ENCODE results near the gene FRMD4A. TPM values are rescaled to one million over a fixed set of nuclear protein-coding genes. Genes with fewer than 3 reads are reported as not detected.
"Not testable (repeated sequence)": the region's sequence is repeated elsewhere in the genome, so short reads cannot be mapped to it uniquely, and the experiment has no call there.

The FRMD4A gene
- total and polyA plus RNA-seq, 5 experiments from 2014 or later, result 0.02 to 0.80 (median 0.31) TPM; not detected in 2

DNA sequence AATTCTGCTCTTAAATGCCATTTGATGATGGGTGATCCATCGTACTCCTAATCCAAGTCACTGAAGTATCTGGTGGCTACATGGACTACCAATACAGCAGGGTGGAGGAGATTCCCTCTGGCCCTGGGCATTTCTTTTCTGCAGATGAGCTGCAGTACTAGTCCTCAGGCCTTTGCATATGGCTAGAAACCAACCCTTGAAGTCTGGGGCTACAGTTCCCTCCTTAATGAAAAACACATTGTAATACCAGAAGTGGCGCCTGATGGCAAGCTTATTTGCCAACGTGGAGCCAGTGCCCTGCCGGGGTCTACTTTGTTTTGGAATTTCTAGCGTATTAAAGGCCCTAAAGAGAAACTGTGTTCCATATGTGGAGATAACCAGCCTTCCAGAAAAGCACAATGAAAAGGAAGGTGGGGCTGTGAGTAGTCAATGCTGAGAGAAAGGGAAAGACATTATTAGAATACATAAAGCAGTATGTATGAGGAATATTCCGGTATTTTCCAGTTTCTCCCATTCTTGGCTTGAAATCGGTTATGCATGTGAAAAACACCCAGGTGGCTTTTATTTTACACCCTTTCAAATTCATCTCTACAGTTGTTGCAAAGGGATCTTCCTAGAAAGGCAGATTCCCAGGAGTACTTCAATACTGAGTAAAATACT, 375.2 kb downstream of the FRMD4A start:
- H3K27me3 Mint-ChIP-seq, result peaks cover 1 to 14% (median 7%) of the 10 kb centered on the region in 5 donors

DNA sequence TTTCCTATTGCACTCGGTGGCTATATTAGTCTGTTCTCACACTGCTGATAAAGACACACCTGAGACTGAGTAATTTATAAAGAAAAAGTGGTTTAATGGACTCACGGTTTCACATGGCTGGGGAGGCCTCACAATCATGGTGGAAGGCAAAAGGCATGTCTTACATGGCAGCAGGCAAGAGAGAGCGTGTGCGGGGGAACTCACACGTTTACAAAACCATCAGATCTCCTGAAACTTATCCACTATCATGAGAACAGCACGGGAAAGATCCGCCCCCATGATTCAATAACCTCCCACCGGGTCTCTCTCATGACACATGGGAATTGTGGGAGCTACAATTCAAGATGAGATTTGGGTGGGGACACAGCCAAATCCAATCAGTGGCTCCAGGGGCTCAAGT, 376.5 kb downstream of the FRMD4A start:
- H3K27me3 Mint-ChIP-seq, H3K4me3 Mint-ChIP-seq, H3K36me3 Mint-ChIP-seq, DNase-seq, H3K4me1 Mint-ChIP-seq, POLR2A ChIA-PET, ATAC-seq, H3K9me3 Mint-ChIP-seq, H3K27ac Mint-ChIP-seq: not testable (repeated sequence)

More for the DNA sequence above, 375.2 kb downstream of the FRMD4A start:
- DNase-seq, result no peak
- Mint-ChIP-seq H3K4me3 (no peak overlapping the region), H3K27ac (no peak overlapping the region), H3K36me3 (peaks cover 0 to 9% (median 0%) of the 10 kb centered on the region in 3 donors), H3K9me3 (peaks cover 0 to 6% (median 0%) of the 10 kb centered on the region in 9 donors), H3K4me1 (peaks cover 0 to 5% (median 2%) of the 10 kb centered on the region in 4 donors)
- POLR2A ChIA-PET, result no interaction called here
- no peak for ATAC-seq

DNA sequence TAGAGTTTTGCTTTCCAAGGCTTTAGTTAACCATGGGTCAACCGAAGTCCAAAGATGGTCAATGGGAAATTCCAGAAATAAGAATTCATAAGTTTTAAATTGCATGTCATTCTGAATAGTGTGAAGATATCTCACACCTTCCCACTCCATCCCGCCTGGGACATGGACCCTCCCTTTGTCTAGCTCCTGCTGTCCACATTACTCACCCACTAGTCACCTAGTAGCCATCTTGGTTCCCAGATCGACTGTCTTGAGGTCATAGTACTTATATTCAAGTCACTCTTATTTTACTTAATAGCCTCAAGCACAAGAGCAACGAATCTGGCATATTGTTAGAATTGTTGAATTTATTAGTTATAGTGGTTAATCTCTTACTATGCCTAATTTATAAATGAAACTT, 377.4 kb downstream of the FRMD4A start:
- DNase-seq, result no peak
- H3K27me3 Mint-ChIP-seq, result peaks cover 0 to 10% (median 6%) of the 10 kb centered on the region in 5 donors
- ATAC-seq, result no peak
- POLR2A ChIA-PET, result no interaction called here
- no peak overlapping the region for H3K4me3 Mint-ChIP-seq
- no peak overlapping the region for H3K27ac Mint-ChIP-seq
- H3K9me3 Mint-ChIP-seq, result peaks cover 0 to 7% (median 0%) of the 10 kb centered on the region in 9 donors
- peaks cover 0 to 9% (median 0%) of the 10 kb centered on the region in 3 donors for H3K36me3 Mint-ChIP-seq
- peaks cover 0 to 2% (median 0%) of the 10 kb centered on the region in 4 donors for H3K4me1 Mint-ChIP-seq

DNA sequence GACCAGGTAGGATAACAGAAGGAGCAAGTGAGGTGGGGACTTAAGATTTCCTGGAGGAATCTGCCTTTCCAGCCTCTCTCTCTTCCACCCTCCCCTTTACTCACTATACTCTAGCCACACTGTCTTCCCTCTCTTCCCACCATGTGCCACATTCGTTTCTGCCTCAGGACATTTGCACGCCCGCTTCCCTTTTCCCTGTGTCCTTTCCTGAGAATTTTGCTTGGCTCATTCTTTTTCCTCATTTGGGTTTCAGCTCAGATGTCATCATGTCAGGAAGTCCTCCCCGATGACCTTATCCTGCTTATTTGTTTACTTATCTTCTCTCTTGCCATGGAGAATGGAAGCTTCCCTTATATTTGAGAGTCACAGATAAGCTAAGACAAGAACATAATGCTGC, 380.2 kb downstream of the FRMD4A start:
- Mint-ChIP-seq H3K27ac (no peak overlapping the region), H3K9me3 (peaks cover 0 to 7% (median 0%) of the 10 kb centered on the region in 9 donors), H3K4me3 (no peak overlapping the region), H3K36me3 (peaks cover 0 to 9% (median 0%) of the 10 kb centered on the region in 3 donors), H3K4me1 (peaks cover 0 to 2% (median 0%) of the 10 kb centered on the region in 4 donors), H3K27me3 (peaks cover 0 to 8% (median 4%) of the 10 kb centered on the region in 5 donors)
- POLR2A ChIA-PET, result no interaction called here
- no peak for ATAC-seq
- DNase-seq, result no peak

GRCh38 chr10:13949844-13950542, 380.7 kb downstream of the FRMD4A start:
- DNase-seq (no peak), ATAC-seq (no peak)
- peaks cover 0 to 9% (median 0%) of the 10 kb centered on the region in 3 donors for H3K36me3 Mint-ChIP-seq
- H3K27ac Mint-ChIP-seq, result peak overlapping the region in 1 of 10 donors; percentile 32
- POLR2A ChIA-PET, result no interaction called here
- H3K9me3 Mint-ChIP-seq, result peaks cover 0 to 7% (median 0%) of the 10 kb centered on the region in 9 donors
- H3K27me3 Mint-ChIP-seq, result peaks cover 0 to 8% (median 4%) of the 10 kb centered on the region in 5 donors
- H3K4me1 Mint-ChIP-seq, result peaks cover 0 to 2% (median 0%) of the 10 kb centered on the region in 4 donors
- no peak overlapping the region for H3K4me3 Mint-ChIP-seq

GRCh38 chr10:13946209-13946460, 384.6 kb downstream of the FRMD4A start:
- POLR2A ChIA-PET, result no interaction called here
- DNase-seq (no peak), ATAC-seq (no peak)
- Mint-ChIP-seq H3K27ac (peak overlapping the region in 1 of 10 donors; percentile 17), H3K4me1 (peaks cover 3 to 10% (median 8%) of the 10 kb centered on the region in 4 donors), H3K4me3 (no peak overlapping the region), H3K36me3 (no peaks in the 10 kb centered on the region), H3K27me3 (peaks cover 0 to 7% (median 4%) of the 10 kb centered on the region in 5 donors), H3K9me3 (peaks cover 0 to 6% (median 0%) of the 10 kb centered on the region in 9 donors)

DNA sequence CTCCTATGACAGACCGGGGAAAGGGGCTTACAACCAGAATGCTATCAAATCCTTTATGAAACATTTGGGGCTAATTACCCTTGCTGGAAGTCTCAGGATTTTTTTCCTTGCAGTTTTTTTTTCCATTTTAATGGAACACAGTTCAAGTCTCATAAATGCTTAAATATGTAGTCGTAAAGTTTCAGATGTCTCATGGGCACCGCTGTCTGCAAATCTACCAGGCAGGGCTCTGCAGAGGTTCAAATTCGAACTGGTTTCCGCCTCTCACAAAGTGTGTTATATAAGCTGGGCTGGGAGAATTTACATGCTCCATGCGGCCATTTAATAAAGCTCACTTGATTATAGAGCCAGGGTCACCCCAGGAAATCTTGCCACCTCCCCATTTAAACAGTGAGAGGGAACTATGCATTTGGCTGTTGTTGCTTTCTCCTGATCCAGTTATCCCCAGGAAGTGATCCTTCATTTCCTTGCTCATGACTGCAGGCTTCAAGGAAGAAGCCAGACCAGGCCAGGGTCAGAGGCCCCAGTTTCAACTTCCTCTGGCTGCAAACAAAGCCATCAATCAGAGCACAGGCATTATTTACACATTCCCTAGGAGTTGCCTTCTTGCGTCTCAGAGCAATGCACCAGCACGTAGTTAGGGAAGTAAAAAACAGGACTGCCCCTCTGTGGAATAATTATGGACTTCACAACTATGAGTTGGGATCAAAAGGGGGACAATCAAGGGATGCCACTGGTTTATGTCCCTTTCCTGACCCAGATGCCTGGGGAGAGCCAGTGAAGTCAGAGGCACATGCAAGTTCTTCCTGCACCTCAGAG, 385.1 kb downstream of the FRMD4A start:
- H3K4me3 Mint-ChIP-seq, result no peak overlapping the region
- no peak for ATAC-seq
- peaks cover 0 to 3% (median 2%) of the 10 kb centered on the region in 5 donors for H3K27me3 Mint-ChIP-seq

GRCh38 chr10:13944823-13945222, 385.9 kb downstream of the FRMD4A start:
- H3K27ac Mint-ChIP-seq, result no peak overlapping the region
- no peaks in the 10 kb centered on the region for H3K36me3 Mint-ChIP-seq
- POLR2A ChIA-PET, result no interaction called here
- H3K4me3 Mint-ChIP-seq, result no peak overlapping the region
- peaks cover 3 to 10% (median 8%) of the 10 kb centered on the region in 4 donors for H3K4me1 Mint-ChIP-seq
- H3K27me3 Mint-ChIP-seq, result peaks cover 0 to 3% (median 2%) of the 10 kb centered on the region in 5 donors
- ATAC-seq (no peak), DNase-seq (no peak)
- peaks cover 0 to 8% (median 0%) of the 10 kb centered on the region in 9 donors for H3K9me3 Mint-ChIP-seq

More for the DNA sequence above, 385.1 kb downstream of the FRMD4A start:
- H3K27ac Mint-ChIP-seq, result peak overlapping the region in 1 of 10 donors; percentile 17
- no peaks in the 10 kb centered on the region for H3K36me3 Mint-ChIP-seq
- peaks cover 0 to 5% (median 0%) of the 10 kb centered on the region in 9 donors for H3K9me3 Mint-ChIP-seq
- DNase-seq, result no peak
- POLR2A ChIA-PET, result no interaction called here
- H3K4me1 Mint-ChIP-seq, result peaks cover 3 to 10% (median 8%) of the 10 kb centered on the region in 4 donors

DNA sequence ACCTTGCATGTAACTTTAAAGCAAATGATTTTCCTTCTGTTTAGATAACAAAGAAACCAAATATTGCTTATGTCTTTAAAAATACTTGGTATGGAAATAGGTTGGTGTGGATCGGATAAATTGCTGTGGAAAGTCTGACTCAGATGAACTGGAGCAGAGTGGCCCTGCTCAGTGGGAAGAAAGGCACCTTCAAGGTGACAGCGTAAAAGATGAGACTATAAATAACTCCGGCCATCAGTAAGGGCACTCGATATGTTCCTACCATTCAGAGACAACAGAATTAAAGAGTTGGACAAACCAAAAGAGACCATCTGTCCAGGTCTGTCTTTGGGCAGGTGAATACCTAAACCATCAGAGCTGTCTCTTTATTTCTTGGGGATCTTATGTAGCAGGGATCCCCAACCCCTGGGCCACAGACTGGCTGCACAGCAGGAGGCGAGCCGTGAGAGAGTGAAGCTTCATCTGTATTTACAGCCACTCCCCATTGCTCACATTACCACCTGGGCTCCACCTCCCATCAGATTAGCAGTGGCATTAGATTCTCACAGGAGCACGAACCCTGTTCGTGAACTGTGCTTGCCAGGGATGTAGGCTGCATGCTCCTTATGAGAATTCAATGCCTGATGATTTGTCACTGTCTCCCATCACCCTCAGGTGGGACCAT, 386.9 kb downstream of the FRMD4A start:
- Mint-ChIP-seq H3K4me1 (peaks cover 3 to 10% (median 8%) of the 10 kb centered on the region in 4 donors), H3K36me3 (no peaks in the 10 kb centered on the region), H3K9me3 (peaks cover 0 to 8% (median 0%) of the 10 kb centered on the region in 9 donors), H3K27ac (peak overlapping the region in 1 of 10 donors; percentile 43), H3K27me3 (peaks cover 0 to 3% (median 2%) of the 10 kb centered on the region in 5 donors), H3K4me3 (no peak overlapping the region)
- POLR2A ChIA-PET, result no interaction called here
- ATAC-seq (no peak), DNase-seq (no peak)

- H3K9me3 Mint-ChIP-seq, result peaks cover 0 to 8% (median 0%) of the 10 kb centered on the region in 9 donors
- H3K4me1 Mint-ChIP-seq, result peaks cover 3 to 10% (median 8%) of the 10 kb centered on the region in 4 donors
- DNase-seq, result no peak
- POLR2A ChIA-PET, result no interaction called here
- H3K27ac Mint-ChIP-seq, result no peak overlapping the region
- H3K4me3 Mint-ChIP-seq, result no peak overlapping the region
- H3K27me3 Mint-ChIP-seq, result peaks cover 0 to 3% (median 3%) of the 10 kb centered on the region in 5 donors
- no peaks in the 10 kb centered on the region for H3K36me3 Mint-ChIP-seq
- no peak for ATAC-seq
These were observed 388.7 kb downstream of the FRMD4A start for GRCh38 chr10:13942035-13942434.

DNA sequence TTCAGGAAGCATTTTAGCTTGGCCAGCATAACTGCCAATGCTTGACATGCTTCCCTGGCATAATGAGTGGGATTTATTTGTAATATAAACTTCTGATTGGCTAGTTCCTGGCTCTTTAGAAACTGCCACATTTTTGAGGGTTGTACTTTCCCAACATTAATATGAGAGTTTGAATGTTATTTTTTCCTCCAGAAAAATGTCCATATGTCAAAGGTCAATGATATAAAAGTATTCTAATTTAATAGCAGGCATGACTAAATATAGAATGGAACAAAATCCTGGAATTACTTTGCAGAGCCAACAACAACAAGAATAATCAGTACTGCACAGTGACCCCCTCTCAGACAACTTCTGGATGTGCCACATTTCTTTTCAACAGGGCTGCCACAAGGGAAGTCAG, 391.3 kb downstream of the FRMD4A start:
- Mint-ChIP-seq H3K4me1 (peaks cover 3 to 10% (median 7%) of the 10 kb centered on the region in 4 donors), H3K27me3 (peaks cover 1 to 20% (median 4%) of the 10 kb centered on the region in 5 donors), H3K27ac (no peak overlapping the region), H3K4me3 (no peak overlapping the region), H3K36me3 (no peaks in the 10 kb centered on the region), H3K9me3 (peaks cover 0 to 8% (median 0%) of the 10 kb centered on the region in 9 donors)
- POLR2A ChIA-PET, result no interaction called here
- DNase-seq (no peak), ATAC-seq (no peak)

- Mint-ChIP-seq H3K27me3 (peaks cover 1 to 20% (median 4%) of the 10 kb centered on the region in 5 donors), H3K4me3 (no peak overlapping the region), H3K27ac (no peak overlapping the region), H3K36me3 (no peaks in the 10 kb centered on the region), H3K9me3 (peaks cover 0 to 8% (median 0%) of the 10 kb centered on the region in 9 donors), H3K4me1 (peaks cover 3 to 10% (median 7%) of the 10 kb centered on the region in 4 donors)
- ATAC-seq, result no peak
- no peak for DNase-seq
- POLR2A ChIA-PET, result no interaction called here
These were observed 391.8 kb downstream of the FRMD4A start for GRCh38 chr10:13938950-13939349.

Data from naive thymus-derived CD8-positive, alpha-beta T cell (primary cell).